Activated gamma-delta T cell treated with anti-CD3 and anti-CD28 coated beads, Interleukin-2, amount 50 U/mL, for 16 hours (primary cell): ENCODE results near the gene HTT.
"Not testable (repeated sequence)": the region's sequence is repeated elsewhere in the genome, so short reads cannot be mapped to it uniquely, and the experiment has no call there.

ENCODE experiments used
- DNase-seq: peaks from one replicate; pipeline ENCODE4 v3.0.0-alpha.2; 2020; ENCODE audit warnings: low read depth

The HTT gene

DNA sequence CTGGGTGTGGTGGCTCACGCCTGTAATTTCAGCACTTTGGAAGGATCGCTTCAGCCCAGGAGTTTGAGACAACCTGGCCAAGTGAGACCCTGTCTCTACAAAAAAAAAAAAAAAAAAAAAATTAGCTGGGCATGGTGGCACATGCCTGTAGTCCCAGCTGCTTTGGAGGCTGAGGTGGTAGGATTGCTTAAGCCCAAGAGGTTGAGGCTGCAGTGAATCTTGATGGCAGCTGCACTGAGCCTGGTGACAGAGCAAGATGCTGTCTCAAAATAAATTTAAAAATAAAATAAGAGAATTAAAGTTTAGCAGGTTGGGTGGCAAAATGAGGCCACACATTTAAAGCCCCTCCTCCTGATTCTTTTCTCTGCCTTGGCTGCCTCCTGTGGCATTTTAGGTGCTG is 47.1 kb downstream of the HTT start:
- DNase-seq: no peak

DNA sequence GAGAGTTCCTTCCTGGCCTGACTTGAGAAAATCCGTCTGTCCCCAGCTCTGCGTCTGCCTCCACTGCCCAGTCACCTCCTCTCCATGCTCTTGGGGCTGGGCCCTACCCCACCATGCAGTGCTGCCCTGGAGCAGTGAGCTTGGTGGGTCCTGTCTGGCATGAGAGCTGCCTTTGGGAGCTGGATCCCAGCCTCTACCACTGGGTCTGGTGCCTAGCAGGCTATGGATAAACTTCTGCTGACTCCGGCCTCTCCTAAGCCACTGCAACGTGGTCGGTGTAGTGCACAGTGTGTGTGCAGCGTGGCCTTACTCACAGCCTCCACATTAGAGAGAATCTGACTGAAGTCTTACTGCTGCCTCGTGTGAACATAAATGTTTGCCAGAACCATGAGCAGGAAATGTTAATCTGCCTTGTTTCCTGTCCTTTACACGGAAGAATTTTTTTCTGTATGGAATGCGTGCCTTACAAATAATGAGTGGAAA is 47.6 kb downstream of the HTT start:
- DNase-seq: no peak

DNA sequence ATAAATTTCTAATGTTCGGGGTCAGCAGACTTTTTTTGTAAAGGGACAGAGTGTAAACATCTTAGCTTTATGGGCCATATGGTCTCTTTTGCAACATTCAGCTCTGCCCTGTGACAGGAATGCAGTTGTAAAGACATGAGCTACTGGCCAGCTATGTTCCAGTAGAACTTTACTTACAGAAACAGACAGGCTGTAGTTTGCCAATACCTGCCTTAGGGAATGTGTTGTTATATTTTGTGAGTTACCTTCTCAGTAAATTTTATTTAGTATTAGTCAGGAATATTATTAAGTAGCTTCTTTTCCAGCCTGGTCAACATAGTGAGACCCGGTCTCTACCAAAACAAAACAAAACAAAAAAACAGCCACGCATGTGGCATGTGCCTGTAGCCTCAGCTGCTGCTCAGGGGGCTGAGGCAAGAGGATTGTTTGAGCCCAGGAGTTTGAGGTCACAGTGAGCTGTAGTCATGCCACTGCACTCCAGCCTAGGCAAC is 48.7 kb downstream of the HTT start:
- DNase-seq: no peak

DNA sequence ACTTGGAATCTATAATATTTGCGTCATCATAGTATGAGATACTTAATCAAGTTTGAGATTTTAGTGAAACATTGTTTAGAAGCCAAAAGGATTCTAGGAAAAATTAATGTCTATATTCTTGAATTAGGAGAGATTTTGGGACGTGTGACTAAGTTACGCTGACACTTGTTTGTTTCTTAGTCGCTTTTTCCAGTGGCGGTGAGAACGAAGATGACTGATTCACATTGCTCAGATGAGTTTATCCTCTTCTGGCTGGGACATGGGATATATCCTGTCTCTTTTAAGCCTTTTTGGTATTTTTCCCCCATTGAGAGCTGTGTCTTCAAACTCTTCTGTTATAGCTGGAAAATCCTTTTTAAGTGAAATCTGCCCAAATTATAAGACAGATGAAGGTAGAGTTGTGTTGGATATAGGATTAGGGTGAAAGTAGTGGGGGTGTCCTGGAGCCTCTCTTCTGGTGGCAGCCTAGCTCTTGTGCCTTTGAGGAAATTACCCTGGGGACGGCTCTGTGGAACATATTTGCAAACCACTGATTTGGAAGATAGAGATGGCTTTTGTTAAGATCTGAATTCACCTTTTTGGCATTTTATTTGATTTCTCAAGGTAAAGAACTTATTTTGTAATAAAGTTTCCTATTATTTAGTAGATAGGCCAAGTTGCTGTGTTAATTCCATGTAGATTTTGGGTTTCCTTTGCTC is 49.7 kb downstream of the HTT start:
- no peak for DNase-seq

DNA sequence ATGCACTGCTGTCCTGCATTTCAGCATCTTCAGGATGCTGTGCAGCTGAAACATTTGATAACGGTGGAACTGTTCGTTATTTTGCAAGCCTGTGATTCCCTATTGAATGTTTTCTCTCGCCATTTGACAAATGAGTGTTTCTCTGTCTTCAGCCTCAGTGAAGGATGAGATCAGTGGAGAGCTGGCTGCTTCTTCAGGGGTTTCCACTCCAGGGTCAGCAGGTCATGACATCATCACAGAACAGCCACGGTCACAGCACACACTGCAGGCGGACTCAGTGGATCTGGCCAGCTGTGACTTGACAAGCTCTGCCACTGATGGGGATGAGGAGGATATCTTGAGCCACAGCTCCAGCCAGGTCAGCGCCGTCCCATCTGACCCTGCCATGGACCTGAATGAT is 52.6 kb downstream of the HTT start:
- DNase-seq: no peak

DNA sequence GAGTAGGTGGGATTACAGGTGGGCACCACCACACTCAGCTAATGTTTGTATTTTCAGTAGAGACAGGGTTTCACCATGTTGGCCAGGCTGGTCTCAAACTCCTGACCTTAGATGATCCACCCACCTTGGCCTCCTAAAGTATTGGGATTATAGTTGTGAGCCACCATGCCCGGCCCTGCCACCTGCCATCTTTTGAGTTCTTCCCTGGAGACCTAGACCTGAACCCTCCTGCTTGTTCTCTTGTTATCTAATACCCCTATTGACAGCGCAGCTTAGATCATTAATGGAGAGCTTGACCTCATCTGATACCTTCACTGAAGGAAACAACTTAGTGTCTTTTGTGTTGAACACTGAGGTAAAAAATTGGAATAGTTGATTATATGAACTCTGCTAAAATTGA is 53.6 kb downstream of the HTT start:
- DNase-seq: no peak

DNA sequence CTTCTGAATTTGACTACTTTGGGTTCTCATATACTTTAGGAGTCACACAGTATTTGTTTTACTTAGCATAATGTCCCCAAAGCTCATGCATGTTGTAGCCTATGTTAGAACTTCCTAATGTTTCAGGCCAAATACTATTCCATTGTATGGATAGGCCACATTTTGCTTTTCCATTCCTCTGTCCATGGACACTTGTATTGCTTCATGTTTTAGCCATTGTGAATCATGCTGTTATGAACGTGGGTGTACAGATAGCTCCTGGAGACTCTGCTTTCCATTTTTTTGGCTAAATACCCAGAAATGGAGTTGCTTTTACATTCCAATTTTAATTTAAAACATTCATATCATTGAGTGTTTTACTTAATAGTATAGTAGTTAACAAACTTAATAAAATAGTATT is 54.5 kb downstream of the HTT start:
- DNase-seq: no peak

DNA sequence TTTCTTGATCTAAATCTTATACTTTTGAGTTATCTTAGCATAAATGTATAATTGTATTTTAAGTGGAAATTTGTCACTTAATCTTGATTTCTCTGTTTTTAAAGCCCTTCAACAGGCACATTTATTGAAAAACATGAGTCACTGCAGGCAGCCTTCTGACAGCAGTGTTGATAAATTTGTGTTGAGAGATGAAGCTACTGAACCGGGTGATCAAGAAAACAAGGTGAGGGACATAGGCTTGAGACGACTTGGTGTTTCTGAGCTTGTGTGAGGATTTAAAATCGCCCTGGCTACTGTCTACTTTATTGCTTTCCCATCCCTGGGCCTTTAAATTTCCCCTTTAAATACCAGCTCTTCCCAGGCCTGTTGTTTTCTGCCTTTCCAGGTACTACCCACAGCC is 55.7 kb downstream of the HTT start:
- no peak for DNase-seq

DNA sequence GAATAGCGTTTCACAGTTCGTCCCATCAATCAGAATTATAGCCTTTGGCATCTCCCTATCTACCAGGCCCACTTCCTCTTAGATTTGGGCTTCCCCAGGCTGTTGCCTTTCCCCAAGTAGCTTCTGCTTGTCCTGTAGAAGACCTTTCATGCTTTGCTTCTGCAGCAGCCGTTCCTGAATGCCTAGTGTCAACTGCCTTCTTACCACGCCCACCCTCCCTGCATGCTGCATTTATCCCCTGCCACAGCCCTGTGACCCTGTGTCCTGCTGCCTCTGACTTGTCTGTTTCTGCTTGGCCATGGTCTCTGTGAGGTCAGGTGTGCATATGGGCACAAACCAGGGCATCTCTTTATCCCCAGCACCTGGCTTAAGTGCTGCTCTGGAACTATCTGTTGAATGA is 56.3 kb downstream of the HTT start:
- no peak for DNase-seq

DNA sequence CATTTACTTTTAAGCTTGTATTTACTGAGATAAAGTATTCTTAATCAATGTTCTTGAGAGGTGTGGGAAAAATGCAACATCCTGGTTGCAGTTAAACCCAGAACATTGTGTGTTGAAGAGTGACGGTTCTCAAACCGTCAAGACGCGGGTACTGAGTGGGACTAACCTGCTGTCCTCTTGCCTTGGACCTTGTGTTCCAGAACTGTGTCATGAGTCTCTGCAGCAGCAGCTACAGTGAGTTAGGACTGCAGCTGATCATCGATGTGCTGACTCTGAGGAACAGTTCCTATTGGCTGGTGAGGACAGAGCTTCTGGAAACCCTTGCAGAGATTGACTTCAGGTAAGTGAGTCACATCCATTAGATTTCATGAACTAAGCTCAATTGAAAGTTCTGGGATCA is 59.7 kb downstream of the HTT start:
- no peak for DNase-seq

DNA sequence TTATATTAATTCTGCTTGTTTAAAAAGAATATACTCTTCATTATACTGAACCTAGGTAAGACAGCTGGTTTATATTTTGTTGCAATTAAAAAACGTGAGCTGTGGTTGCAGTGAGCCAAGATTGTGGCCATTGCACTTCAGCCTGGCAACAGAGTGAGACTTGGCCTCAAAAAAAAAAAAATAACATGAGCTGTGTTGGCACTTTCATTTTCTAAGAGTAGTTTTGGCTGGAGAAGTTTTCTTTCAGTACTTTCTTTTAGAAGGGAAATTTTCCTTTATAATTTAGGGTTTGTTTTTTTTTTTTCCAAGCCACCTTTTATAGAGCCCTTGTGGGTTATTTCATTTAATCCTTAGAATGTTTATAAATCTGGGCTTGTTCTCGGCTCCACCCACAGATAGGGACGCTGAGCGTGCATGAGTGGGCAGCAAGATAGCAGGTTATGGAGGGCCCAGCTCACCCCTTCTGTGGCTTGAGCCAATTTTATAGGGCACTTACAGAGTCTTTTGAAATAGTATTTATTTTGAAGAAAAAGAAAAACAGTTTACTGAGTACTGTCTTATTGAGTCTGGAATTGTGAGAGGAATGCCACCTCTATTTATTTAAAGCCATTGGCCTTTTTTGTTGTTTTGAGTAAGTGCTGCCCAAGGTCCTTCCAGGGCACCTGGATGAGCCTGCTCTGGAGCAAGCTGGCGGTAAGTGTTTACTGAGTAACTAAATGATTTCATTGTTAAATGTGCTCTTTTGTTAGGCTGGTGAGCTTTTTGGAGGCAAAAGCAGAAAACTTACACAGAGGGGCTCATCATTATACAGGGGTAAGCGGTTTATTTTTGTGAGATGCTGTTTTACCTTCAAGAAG is 60.9 kb downstream of the HTT start:
- no peak for DNase-seq

DNA sequence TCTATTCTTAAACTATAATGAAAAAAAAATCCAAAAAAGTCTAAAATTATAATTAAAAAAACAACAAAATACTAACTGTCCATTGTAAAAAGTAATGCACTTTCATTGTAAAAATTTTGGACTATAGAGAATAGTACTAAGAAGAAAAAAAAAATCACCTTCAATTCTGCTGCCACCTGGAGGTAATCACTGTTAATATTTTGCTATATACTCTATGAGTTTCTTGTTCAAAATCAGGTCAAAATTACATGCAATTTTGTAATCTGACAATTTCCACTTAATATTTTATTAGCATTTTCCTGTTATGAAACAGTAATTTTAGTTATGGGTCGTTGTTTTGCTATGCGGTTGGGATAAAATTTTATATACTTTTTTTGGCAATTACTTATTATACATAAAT is 62.0 kb downstream of the HTT start:
- no peak for DNase-seq

DNA sequence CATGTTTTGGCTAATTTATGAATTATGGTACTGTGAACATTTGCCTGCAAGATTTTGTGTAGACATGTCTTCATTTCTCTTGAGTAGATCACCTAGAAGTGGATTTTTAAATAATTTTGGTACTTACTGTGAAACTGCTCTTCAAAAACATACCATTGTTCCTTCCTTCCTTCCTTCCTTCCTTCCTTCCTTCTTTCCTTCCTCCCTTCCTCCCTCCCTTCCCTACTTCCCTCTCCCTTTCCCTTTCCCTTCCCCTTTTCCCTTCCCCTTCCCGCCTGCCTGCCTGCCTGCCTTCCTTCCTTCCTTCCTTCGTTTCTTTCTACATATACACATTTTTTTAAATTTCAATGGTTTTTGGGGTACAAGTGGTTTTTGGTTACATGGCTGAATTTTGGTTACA is 63.4 kb downstream of the HTT start:
- DNase-seq: no peak

DNA sequence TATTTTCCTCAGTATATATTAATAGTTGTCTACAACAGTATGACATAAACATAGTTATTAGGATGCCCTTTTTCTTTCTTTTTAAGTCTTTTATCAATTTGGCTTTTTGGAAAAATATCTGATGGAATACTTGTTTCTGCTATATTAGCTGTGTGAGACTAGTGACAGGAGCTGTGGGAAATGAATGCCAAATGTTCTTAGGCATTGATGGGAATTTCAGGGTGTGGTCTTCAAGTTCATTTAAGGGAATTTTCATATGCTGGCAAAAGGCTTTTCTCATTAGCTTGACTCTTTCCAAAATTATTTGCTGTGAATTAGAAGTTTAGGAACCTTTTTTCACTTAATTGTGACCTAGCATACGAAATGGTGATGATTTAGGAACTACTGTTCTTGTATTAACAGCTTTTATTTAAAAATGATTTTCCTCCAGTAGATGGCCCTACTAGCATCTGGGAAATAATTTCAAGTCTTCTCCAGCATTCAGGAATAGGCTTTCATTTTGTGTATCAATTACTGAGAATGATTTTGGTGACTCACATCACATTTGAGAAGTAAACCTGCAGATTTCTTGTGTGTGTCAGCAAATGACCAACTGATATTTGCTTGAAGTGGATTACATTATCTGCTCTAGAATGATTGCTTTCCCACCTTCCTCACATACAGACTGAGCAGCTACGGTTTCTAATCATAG is 70.9 kb downstream of the HTT start:
- DNase-seq: no peak

DNA sequence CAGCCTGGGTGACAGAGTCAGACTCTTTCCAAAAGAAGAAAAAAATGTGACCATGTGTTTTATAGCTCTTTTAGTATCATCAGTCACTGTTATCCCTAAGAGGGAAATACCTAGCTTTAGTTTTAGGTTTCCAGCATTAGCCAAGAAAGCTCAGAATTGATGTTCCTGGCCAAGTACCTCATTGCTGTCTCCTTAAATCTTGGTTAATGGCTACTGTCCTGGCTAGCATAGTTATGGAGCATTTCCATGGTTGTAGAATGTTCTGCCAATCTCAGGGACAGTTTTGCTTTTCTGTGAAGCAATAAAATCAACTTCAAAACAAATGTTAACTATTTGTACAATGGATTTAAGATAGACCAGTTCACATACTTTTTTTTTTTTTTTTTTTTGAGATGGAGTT is 74.4 kb downstream of the HTT start:
- no peak for DNase-seq

DNA sequence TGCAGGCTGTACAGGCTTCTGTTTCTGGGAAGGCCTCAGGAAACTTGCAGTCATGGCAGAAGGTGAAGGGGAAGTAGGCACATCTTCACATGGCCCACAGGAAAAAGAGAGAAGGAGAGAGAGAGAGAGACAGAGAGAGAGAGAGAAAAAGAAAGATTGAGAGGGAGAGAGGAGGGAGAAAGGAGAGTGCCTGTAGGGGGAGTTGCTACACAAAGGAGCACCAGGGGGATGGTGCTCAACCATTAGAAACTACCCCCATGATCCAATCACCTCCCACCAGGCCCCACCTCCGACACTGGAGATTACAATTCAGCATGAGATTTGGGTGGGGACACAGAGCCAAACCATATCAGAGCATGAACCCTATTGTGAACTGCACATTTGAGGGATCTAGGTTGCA is 76.8 kb downstream of the HTT start:
- not testable (repeated sequence) for DNase-seq

DNA sequence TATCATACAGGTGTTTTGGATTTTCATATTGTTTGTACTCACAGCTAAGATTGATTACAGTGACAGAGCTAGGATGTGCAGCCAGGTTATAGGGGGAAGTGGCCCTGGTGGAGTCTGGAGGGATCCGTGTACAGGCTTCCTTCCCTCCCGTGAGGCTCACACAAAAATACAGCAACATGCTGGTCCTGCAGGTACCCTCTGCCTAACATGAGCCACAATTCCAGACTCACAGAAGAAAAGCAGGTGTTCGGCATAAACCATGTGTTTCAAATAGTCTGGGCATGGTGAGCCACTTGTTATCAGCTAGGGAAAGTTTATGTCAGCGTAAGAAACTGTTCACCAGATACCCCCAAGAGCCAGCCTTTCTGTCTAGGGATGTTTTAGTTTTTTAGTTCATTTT is 82.9 kb downstream of the HTT start:
- DNase-seq: no peak

DNA sequence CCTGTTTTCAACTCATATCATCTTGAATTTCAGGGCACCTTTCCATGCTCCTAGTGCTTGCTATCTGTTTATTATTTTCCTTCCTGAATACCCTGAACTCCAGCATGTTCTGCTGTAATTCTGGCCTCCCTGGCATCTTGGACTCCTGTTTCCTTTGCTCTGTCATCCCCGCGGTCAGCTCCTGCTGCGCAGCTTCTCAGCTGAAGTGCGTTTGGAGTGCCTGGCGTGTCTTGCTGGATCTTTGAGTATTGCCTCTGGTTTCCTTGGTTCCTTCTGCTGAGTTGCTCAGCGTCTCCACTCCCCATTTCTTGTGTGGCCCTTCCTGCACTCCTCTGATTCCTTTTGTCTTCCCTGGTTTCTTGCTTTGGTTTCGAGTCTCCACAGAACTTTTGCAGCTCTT is 84.4 kb downstream of the HTT start:
- DNase-seq: no peak

DNA sequence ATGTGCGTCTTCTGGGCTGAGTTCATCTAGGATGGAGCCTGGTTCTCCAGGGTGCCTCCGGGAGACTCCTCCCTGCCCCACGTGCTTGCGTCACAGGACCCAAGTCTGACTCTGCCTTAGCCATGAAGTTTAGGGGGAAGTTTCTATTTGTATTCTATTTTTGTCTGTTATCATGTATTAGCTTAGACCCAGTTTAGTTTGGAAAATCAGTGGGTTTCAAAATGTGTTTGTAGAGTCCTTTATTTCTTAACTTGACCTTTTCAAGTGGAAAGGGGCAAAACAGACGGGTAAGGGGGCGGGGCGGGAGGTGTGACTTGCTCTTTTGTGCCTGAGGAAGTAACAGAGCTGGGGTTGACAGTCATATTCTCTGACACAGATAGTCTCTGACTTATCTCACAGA is 86.0 kb downstream of the HTT start:
- no peak for DNase-seq

DNA sequence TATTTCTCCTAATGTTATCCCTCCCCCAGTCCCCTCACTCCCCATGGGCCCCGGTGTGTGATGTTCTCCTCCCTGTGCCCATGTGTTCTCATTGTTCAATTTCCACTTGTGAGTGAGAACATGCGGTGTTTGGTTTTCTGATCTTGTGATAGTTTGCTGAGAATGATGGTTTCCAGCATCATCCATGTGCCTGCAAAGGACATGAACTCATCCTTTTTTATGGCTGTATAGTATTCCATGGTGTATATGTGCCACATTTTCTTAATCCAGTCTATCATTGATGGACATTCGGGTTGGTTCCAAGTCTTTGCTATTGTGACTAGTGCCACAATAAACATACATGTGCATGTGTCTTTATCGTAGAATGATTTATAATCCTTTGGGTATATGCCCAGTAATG is 86.6 kb downstream of the HTT start:
- not testable (repeated sequence) for DNase-seq

DNA sequence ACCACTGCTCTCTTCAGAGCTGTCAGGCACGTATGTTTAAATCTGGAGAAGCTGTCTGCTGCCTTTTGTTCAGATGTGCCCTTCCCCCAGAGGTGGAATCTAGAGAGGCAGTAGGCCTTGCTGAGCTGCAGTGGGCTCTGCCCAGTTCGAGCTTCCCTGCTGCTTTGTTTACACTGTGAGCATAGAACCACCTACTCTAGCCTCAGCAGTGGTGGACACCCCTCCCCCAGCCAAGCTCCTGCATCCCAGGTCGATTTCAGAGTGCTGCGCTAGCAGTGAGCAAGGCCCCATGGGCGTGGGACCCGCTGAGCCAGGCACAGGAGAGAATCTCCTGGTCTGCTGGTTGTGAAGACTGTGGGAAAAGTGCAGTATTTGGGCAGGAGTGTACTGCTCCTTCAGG is 92.0 kb downstream of the HTT start:
- DNase-seq: not testable (repeated sequence)

DNA sequence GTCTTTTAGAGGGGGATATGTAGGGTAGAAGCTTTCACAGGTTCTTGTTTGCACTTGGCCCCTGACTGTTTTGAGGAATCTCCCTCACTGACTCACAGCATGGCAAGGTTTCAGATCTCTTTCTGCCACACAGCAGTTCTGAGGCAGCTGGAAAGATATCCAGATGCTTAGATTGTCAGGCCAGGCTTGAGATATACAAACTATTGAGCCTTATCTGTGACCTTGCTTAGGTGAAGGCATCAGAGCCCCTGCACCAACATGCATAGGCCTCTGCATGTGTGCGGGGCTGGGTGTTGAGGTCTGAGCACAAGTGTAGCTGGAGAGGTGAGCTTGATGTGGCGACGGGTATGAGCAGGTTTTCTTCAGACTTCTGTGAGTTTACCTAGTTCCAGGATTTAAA is 93.5 kb downstream of the HTT start:
- no peak for DNase-seq
